ENCODE results near the gene MVP. TPM values are rescaled to one million over a fixed set of nuclear protein-coding genes. Genes with fewer than 3 reads are reported as not detected.

The MVP gene
- polyA plus RNA-seq, 1 experiment, result 251 TPM

DNA sequence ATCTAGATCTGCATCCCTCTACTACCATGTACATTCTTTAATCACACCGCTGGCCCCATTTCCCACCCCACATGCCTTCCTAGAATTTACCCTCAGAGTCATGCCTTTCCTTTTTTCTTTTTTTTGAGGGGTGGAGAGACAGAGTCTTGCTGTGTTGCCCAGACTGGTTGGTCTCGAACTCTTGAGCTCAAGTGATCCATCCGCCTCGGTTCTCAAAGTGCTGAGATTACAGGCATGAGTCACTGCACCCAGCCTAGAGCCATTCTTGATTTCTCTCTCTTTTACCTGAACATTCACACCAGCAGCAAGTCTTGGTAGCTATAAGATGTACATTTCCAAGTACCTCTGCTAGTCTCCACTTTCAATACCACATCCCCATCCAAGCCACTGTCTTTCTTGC, 2.2 kb upstream of the MVP start:
- CTCF ChIA-PET, result interaction anchor here (1.1 to 5.6 kb wide), 2 partner anchors 11 to 30 kb away, joined by 4 to 41 read pairs; no protein-coding TSS in a partner anchor

GRCh38 chr16:29819506-29819905, 756 bp upstream of the MVP start:
- no peak for DNase-seq (ENCODE audit: low read depth, low spot score)
- ChIA-PET CTCF (interaction anchor here (1.2 to 5.6 kb wide), 2 partner anchors 12 to 29 kb away, joined by 3 to 41 read pairs; no protein-coding TSS in a partner anchor), POLR2A (interaction anchor here (0.8 to 1.1 kb wide), 4 partner anchors 7 to 81 kb away, joined by 3 to 5 read pairs (median 4); partner anchors contain the start of genes ASPHD1 and PRRT2)
- H3K27me3 ChIP-seq (ENCODE audit: control insufficient read depth, insufficient read depth, low read length), result no peaks in the 10 kb centered on the region
- TF ChIP-seq, protein P1, sequence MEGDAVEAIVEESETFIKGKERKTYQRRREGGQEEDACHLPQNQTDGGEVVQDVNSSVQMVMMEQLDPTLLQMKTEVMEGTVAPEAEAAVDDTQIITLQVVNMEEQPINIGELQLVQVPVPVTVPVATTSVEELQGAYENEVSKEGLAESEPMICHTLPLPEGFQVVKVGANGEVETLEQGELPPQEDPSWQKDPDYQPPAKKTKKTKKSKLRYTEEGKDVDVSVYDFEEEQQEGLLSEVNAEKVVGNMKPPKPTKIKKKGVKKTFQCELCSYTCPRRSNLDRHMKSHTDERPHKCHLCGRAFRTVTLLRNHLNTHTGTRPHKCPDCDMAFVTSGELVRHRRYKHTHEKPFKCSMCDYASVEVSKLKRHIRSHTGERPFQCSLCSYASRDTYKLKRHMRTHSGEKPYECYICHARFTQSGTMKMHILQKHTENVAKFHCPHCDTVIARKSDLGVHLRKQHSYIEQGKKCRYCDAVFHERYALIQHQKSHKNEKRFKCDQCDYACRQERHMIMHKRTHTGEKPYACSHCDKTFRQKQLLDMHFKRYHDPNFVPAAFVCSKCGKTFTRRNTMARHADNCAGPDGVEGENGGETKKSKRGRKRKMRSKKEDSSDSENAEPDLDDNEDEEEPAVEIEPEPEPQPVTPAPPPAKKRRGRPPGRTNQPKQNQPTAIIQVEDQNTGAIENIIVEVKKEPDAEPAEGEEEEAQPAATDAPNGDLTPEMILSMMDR (IDR thresholded peaks at IDR 0.05; ENCODE audit: low read depth, low read length), result no peak
- peak overlapping the region; percentile 37 for H3K4me3 ChIP-seq (ENCODE audit: low read depth, low read length)
- no peak overlapping the region for H3K27ac ChIP-seq (ENCODE audit: low read depth, low read length)
- H3K9me3 ChIP-seq (ENCODE audit: control insufficient read depth, insufficient read depth, low read length), result no peaks in the 10 kb centered on the region; the same call in 1 of the 2 replicates

More for the DNA sequence above, 2.2 kb upstream of the MVP start:
- H3K27ac ChIP-seq (ENCODE audit: low read depth, low read length), result no peak overlapping the region
- no peak overlapping the region for H3K4me3 ChIP-seq (ENCODE audit: low read depth, low read length)
- TF ChIP-seq, protein P1 (IDR thresholded peaks at IDR 0.05; ENCODE audit: low read depth, low read length), result no peak
- no peaks in the 10 kb centered on the region for H3K27me3 ChIP-seq (ENCODE audit: control insufficient read depth, insufficient read depth, low read length)
- no peak for DNase-seq (ENCODE audit: low read depth, low spot score)
- H3K9me3 ChIP-seq (ENCODE audit: control insufficient read depth, insufficient read depth, low read length), result no peaks in the 10 kb centered on the region; the same call in 1 of the 2 replicates
- POLR2A ChIA-PET, result interaction anchor here (0.6 to 0.7 kb wide), 2 partner anchors 18 to 204 kb away, joined by 3 to 11 read pairs; no protein-coding TSS in a partner anchor

DNA sequence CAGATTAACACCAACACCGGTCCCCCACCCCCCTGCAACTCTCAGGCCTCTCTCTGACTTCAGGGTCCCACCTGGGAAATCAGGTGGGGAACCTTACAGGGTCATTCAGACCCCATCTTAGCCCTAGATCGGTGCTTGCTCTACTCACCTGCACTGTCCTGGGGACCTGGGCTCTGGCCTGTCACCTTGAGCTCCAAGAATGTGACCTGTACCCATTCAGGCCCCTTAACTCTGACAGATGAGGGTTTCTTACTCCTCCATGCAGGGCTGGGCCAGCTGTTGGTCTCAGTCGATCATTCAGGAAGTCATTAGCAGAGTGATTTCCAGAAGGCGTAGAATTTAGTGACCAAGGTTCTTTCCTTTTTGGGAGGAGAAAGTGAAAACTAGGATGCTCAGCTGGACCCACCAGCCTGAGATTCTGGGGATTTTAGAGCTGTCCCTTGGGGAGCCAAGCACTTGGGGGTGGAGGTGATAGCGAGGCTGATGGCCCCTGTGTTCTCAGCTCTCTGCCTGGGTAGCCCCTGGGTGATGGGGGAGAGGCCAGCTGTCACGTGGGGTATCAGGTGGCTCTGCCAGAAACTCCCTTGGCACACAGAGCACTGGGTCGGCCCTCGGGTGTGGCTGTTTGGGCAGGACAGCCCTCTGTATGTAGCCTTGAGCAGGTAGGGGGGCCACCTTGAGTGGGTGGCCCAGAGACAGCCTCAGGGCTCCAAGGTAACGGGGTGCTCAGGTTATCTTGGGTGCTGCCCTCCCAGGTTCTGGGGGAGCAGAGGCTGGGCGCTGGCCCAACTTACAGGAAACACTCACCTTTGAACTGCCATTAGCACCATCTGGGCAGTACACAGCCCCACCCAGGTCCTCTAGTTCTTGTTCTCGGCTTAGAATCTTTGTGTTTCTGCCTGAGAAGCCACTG, 724 bp downstream of the MVP start:
- TF ChIP-seq, protein P1 (IDR thresholded peaks at IDR 0.05; ENCODE audit: low read depth, low read length), result no peak
- H3K27me3 ChIP-seq (ENCODE audit: control insufficient read depth, insufficient read depth, low read length), result no peaks in the 10 kb centered on the region
- no peak for DNase-seq (ENCODE audit: low read depth, low spot score)
- H3K9me3 ChIP-seq (ENCODE audit: control insufficient read depth, insufficient read depth, low read length), result no peaks in the 10 kb centered on the region; the same call in 1 of the 2 replicates
- peak overlapping the region; percentile 92 for H3K27ac ChIP-seq (ENCODE audit: low read depth, low read length)
- POLR2A ChIA-PET, result interaction anchor here (0.8 to 1.1 kb wide), 3 partner anchors 13 to 78 kb away, joined by 4 to 5 read pairs (median 5); partner anchors contain the start of gene SEZ6L2
- CTCF ChIA-PET, result interaction anchor here (0.5 to 5.6 kb wide), 4 partner anchors 13 to 28 kb away, joined by 3 to 41 read pairs (median 6); no protein-coding TSS in a partner anchor
- peak overlapping the region; percentile 93 for H3K4me3 ChIP-seq (ENCODE audit: low read depth, low read length)

DNA sequence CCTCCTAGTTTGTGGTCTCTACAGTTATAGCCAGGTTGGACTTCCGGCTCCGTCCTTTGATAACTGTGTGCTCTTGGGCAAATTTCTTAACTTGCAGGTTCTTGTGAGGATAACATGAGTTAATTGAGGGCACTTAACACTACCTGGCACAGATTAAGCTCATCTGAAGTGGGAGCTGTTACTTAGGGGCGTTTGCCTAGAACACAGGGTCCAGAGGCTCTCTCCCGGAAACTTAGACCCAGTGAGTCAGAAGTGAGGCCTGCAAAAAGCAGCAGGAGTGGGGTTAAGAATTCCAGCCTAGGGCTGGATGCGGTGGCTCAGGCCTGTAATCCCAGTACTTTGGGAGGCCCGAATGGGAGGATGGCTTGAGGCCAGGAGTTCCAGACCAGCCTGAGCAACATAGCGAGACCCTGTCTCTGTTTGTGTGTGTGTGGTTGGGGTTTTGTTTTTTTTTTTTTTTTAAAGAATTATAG, 1.4 kb downstream of the MVP start:
- POLR2A ChIA-PET, result interaction anchor here (0.8 to 0.9 kb wide), 2 partner anchors 14 to 17 kb away, joined by 5 to 6 read pairs; no protein-coding TSS in a partner anchor
- no peaks in the 10 kb centered on the region for H3K27me3 ChIP-seq (ENCODE audit: control insufficient read depth, insufficient read depth, low read length)

More for the DNA sequence above, 1.4 kb downstream of the MVP start:
- peak overlapping the region; percentile 92 for H3K27ac ChIP-seq (ENCODE audit: low read depth, low read length)
- peak overlapping the region; percentile 93 for H3K4me3 ChIP-seq (ENCODE audit: low read depth, low read length)
- H3K9me3 ChIP-seq (ENCODE audit: control insufficient read depth, insufficient read depth, low read length), result no peaks in the 10 kb centered on the region; the same call in 1 of the 2 replicates
- DNase-seq (ENCODE audit: low read depth, low spot score), result no peak
- TF ChIP-seq, protein P1 (IDR thresholded peaks at IDR 0.05; ENCODE audit: low read depth, low read length), result no peak
- CTCF ChIA-PET, result interaction anchor here (0.5 to 1.7 kb wide), 3 partner anchors 27 to 411 kb away, joined by 3 to 7 read pairs (median 4); no protein-coding TSS in a partner anchor
